GM06990 (cell line): ENCODE results near the gene CACNA1C.

Experiments used
- DNase-seq: peaks from one replicate; pipeline ENCODE4 v3.0.0-alpha.2; 2011; ENCODE audit not compliant: insufficient read length; ENCODE audit errors: extremely low read depth
- H3K27me3 ChIP-seq: replicated peaks from 2 replicates; pipeline ENCODE4 v1.6.0; 2011; ENCODE audit warnings: low read length; ENCODE audit not compliant: control insufficient read depth, insufficient read depth
- H3K36me3 ChIP-seq: 2 replicates; pipeline ENCODE4 v1.5.1; 2011; ENCODE audit warnings: low read length; ENCODE audit not compliant: control insufficient read depth, insufficient read depth
- H3K4me3 ChIP-seq: replicated peaks from 2 replicates; pipeline ENCODE4 v1.5.1; 2011; ENCODE audit warnings: low read depth, mild to moderate bottlenecking, control low read depth, low read length
- TF ChIP-seq, protein P1 (sequence below): IDR thresholded peaks from 2 replicates; pipeline ENCODE4 v1.5.1; 2011; ENCODE audit warnings: low read length, control low read depth, mild to moderate bottlenecking, inconsistent platforms; ENCODE audit not compliant: insufficient read depth, poor library complexity, severe bottlenecking

CACNA1C gene

DNA sequence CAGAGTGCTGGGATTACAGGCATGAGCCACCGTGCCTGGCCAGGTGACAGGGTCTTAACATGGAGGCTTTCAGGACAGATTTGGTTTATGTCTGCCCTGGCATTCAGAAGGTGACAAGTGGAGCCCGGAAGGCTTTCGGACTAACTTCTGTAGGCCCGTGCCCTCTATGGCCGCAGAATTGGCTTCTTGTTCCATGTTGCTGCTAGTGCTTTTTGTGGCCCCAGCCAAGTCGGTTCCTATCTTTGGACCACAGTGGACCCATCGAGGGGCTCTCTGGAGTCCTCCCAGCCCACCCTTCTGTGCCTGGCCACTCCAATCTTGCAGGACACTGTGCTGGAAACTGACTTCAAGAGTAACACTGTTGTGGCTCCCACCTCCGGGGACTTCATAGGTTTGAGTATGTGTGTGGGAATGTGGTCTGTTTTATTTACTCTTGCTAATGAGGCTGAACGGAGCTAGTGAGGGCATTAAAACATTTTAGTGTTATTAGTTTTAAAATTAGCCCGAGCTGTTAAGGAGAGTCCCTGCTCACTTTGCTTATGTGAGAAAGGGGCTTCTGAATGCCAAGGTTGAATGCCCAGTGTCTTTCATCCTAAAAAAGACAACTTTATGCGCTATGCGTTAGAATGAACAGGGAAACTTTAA lies 245.9 kb downstream of the CACNA1C start:
- Histone ChIP-seq H3K4me3 (no peak overlapping the region), H3K36me3 (no peaks in the 10 kb centered on the region), H3K27me3 (peaks cover 1% of the 10 kb centered on the region)
- TF ChIP-seq, protein P1, sequence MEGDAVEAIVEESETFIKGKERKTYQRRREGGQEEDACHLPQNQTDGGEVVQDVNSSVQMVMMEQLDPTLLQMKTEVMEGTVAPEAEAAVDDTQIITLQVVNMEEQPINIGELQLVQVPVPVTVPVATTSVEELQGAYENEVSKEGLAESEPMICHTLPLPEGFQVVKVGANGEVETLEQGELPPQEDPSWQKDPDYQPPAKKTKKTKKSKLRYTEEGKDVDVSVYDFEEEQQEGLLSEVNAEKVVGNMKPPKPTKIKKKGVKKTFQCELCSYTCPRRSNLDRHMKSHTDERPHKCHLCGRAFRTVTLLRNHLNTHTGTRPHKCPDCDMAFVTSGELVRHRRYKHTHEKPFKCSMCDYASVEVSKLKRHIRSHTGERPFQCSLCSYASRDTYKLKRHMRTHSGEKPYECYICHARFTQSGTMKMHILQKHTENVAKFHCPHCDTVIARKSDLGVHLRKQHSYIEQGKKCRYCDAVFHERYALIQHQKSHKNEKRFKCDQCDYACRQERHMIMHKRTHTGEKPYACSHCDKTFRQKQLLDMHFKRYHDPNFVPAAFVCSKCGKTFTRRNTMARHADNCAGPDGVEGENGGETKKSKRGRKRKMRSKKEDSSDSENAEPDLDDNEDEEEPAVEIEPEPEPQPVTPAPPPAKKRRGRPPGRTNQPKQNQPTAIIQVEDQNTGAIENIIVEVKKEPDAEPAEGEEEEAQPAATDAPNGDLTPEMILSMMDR: no peak
- DNase-seq: no peak

DNA sequence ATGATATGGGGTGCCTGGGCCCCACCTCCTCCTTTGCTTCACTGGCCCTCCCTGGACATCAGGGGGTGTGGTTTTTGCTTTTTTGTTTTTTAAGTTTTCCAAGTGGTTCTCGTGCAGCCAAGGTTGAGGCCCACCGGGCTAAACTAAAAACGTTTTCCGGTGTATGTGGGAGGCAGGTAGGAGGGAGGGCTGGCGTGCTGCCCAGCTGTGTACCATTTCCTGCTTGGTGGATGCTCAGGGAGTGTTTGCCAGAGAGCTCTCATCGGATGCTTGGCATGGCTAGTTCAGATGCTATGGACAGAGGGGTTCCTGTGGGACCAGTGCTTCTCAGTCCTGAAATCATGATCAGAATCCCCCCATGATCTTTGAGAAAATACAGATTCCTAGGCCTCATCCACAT lies 246.4 kb downstream of the CACNA1C start:
- DNase-seq: no peak
- Histone ChIP-seq H3K4me3 (no peak overlapping the region), H3K27me3 (peaks cover 1% of the 10 kb centered on the region), H3K36me3 (no peaks in the 10 kb centered on the region)
- TF ChIP-seq, protein P1: no peak

DNA sequence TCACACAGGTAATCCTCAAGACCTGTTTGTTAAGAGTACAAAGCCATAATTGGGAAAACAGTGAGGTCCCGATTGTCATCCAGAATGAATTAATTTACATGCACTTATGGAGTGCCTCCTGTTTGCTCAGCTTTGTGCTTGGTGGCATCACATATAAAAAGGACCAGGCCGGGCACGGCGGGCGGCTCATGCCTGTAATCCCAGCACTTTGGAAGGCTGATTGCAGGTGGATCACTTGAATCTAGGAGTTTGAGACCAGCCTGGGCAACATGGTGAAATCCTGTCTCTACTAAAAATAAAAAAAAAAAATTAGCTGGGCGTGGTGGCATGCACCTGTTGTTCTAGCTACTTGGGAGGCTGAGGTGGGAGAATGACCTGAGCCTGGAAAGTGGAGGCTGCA lies 247.4 kb downstream of the CACNA1C start:
- Histone ChIP-seq H3K27me3 (peaks cover 1% of the 10 kb centered on the region), H3K36me3 (no peaks in the 10 kb centered on the region), H3K4me3 (no peak overlapping the region)
- TF ChIP-seq, protein P1: no peak
- DNase-seq: no peak

DNA sequence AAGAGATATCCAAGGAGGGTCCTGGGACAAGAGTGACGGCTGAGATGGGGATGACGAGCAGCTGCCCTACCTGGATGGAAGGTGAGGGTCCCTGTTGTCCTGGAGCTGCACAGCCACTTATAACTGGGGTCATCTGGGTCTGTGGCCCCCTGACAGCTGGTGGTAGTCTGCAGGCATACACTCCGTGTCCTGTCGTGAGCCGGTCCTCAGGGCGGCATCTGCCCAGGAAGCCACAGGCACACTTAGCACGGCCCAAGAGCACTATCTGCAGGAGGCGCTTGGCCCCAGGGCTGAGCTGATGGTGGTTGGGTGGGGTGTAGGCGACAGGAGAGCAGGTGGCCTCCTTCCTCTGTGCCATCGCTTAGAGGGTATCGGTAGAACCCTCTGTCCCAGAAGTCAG lies 248.1 kb downstream of the CACNA1C start:
- no peak overlapping the region for H3K4me3 ChIP-seq
- no peak for DNase-seq
- H3K27me3 ChIP-seq: peaks cover 1% of the 10 kb centered on the region
- TF ChIP-seq, protein P1: no peak
- H3K36me3 ChIP-seq: no peaks in the 10 kb centered on the region

DNA sequence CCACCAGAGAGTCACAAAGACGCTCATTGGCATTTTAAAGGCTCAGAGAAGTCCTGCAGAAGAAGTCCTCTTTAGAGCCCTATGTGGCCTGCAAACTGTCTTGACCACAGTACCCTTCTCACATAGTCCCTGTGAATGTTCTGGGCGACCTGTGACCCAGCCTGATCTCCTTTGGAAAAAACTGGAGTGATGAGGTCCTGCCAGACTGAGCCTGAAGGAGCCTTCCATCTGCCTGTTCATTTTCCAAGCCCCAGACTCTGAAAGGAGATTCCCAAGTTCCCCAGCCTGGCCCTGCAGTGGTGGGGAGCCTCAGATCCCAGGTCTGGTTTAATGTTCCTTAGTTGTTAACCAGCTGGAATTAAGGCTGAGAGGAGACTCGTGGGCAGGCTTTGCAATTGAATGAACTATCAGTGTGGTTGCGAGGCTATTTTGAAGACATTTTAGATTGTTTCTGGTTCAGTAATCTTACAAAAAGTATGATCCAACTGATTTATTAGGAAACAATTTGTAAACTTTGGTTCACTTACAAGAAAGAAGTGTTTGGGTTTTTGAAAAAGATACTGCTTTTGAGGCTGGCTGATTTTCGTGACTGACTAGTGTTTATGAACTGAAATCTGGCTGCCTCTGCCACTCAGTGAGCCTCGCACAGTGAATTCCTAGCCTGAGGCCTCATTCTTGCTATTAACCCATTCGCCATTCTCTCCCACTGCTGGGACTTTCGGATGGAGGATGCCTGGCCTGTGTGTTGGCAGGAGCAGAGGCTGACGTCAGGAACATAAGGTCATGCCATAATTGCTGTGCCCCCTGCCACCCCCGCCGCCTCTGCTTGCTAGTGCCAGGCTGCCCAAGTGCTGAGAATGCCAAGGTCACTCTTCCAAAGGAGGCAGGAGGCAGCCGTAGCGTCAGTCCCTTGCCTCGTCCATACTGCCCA lies 249.0 kb downstream of the CACNA1C start:
- Histone ChIP-seq H3K27me3 (peaks cover 1% of the 10 kb centered on the region), H3K4me3 (no peak overlapping the region), H3K36me3 (no peaks in the 10 kb centered on the region)
- TF ChIP-seq, protein P1: no peak
- no peak for DNase-seq
